Upper lobe of right lung (tissue), 1 donor: ENCODE data around the gene AGO1. TPM values are rescaled to one million over a fixed set of nuclear protein-coding genes. Genes with fewer than 3 reads are reported as not detected.

Experiments used
- ATAC-seq: fragments of 200-7000 bp; cut with Tn5 transposase; one replicate; pipeline ENCODE4 v1.9.1; 2020; ENCODE audit warnings: mild to moderate bottlenecking, moderate library complexity
- DNase-seq: peaks from one replicate; pipeline ENCODE4 v3.0.0-alpha.2; 2020
- H3K27ac ChIP-seq: fragments of 200-600 bp; one replicate; pipeline ENCODE4 v1.8.0; 2022
- H3K27me3 ChIP-seq: fragments of 200-600 bp; one replicate; pipeline ENCODE4 v1.8.0; 2022; ENCODE audit warnings: mild to moderate bottlenecking
- H3K36me3 ChIP-seq: fragments of 200-600 bp; one replicate; pipeline ENCODE4 v1.8.0; 2022
- H3K4me1 ChIP-seq: fragments of 200-600 bp; one replicate; pipeline ENCODE4 v1.8.0; 2022
- H3K4me3 ChIP-seq: fragments of 200-600 bp; one replicate; pipeline ENCODE4 v1.8.0; 2022; ENCODE audit warnings: mild to moderate bottlenecking
- H3K9me3 ChIP-seq: fragments of 200-600 bp; one replicate; pipeline ENCODE4 v1.8.0; 2022
- intact Hi-C: fragments of 100-400 bp; cut with DNase I; formaldehyde crosslinking; loops from one replicate; pipeline ENCODE4 v1.11.0; 2022
- total RNA-seq: library from RNA; stranded (reverse); fragmentation: NEBNext Ultra II Directional; extraction: Animal tissue kit (Norgen Biotek cat#: 25700); gene quantifications from one replicate; pipeline ENCODE4 v1.2.1, GENCODE V29; 2021
- TF ChIP-seq, protein P1 (sequence below): fragments of 200-600 bp; IDR thresholded peaks from one replicate; pipeline ENCODE4 v1.8.0; 2022; ENCODE audit warnings: antibody characterized with exemption
- donor health status: DM: no; HTN: yes; CAD: no; lungs with severe emphysema.

Gene AGO1
- total RNA-seq, 1 donor from 2014 or later: 27.7 TPM

DNA sequence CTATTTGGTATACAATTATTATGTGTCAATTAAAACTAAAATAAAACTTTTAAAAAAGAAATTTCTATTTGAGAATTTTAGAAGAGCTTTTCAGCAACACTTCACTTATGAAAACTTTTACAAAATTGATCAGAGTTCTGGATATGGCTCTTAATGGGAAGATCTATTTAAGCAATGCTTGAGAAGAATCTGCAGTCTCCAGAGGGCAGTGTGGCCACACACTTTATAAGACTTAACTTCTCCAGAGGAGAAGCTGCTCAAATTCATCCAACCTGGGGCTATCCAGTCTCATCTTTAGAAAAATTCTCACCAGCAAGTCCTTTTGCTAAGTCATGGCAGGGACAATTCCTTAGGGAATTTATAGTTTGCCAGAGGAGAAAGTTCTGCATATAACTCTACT lies 25.2 kb upstream of the AGO1 start:
- no peaks in the 10 kb centered on the region for H3K4me1 ChIP-seq
- intact Hi-C loops: no loop called here
- peak; percentile 43 for ATAC-seq

DNA sequence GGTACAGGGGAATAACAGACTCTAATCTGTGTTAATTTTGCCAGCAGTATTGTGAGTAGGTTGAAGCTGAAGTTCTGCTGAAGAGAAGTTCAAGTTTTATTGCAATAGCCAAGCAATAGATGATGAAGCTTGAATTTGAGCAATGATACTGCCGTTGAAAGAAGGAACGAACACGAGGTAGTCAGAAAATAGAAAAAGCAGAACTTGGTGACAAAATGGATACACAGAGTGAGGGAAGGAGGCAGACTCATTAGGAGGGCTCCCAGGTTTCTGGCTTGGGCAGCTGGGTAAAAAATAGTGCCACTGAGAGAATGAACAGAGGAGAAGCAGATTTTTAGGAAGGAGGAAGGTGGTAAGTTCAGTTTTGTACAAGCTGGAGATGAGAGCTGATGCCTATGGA lies 22.3 kb upstream of the AGO1 start:
- peaks cover 12% of the 10 kb centered on the region for H3K4me1 ChIP-seq
- ATAC-seq (peak; percentile 71), DNase-seq (no peak)
- H3K4me3 ChIP-seq: no peak overlapping the region
- H3K27ac ChIP-seq: no peak overlapping the region
- intact Hi-C loops: no loop called here
- TF ChIP-seq, protein P1, sequence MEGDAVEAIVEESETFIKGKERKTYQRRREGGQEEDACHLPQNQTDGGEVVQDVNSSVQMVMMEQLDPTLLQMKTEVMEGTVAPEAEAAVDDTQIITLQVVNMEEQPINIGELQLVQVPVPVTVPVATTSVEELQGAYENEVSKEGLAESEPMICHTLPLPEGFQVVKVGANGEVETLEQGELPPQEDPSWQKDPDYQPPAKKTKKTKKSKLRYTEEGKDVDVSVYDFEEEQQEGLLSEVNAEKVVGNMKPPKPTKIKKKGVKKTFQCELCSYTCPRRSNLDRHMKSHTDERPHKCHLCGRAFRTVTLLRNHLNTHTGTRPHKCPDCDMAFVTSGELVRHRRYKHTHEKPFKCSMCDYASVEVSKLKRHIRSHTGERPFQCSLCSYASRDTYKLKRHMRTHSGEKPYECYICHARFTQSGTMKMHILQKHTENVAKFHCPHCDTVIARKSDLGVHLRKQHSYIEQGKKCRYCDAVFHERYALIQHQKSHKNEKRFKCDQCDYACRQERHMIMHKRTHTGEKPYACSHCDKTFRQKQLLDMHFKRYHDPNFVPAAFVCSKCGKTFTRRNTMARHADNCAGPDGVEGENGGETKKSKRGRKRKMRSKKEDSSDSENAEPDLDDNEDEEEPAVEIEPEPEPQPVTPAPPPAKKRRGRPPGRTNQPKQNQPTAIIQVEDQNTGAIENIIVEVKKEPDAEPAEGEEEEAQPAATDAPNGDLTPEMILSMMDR: no peak
- H3K9me3 ChIP-seq: no peaks in the 10 kb centered on the region
- peaks cover 4% of the 10 kb centered on the region for H3K36me3 ChIP-seq
- H3K27me3 ChIP-seq: no peaks in the 10 kb centered on the region

More for the DNA sequence above, 25.2 kb upstream of the AGO1 start:
- TF ChIP-seq, protein P1: peak; percentile 23
- no peak overlapping the region for H3K27ac ChIP-seq
- H3K4me3 ChIP-seq: no peak overlapping the region
- no peaks in the 10 kb centered on the region for H3K9me3 ChIP-seq
- no peak for DNase-seq
- peaks cover 30% of the 10 kb centered on the region for H3K36me3 ChIP-seq
- no peaks in the 10 kb centered on the region for H3K27me3 ChIP-seq

DNA sequence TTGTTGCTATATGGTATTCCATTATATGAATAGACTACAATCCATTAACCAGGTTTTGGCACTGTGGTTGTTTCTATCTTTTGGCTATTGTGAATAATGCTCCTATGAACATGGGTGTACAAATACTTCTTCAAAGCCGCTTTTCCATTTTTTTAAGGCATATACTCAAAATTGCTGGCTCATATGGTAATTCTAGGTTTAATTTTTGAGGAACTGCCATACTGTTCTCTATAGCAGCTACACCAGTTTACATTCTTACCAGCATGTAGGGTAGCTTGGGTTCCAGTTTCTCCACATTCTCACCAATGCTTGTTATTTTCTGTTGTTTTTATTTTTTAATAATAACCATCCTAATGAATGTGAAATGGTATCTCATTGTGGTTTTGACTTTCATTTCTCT lies 19.9 kb upstream of the AGO1 start:
- H3K27ac ChIP-seq: no peak overlapping the region
- H3K27me3 ChIP-seq: no peaks in the 10 kb centered on the region
- ATAC-seq (no peak), DNase-seq (no peak)
- no peak overlapping the region for H3K4me3 ChIP-seq
- intact Hi-C loops: no loop called here
- H3K9me3 ChIP-seq: no peaks in the 10 kb centered on the region
- TF ChIP-seq, protein P1: no peak
- peaks cover 12% of the 10 kb centered on the region for H3K4me1 ChIP-seq
- H3K36me3 ChIP-seq: no peaks in the 10 kb centered on the region

DNA sequence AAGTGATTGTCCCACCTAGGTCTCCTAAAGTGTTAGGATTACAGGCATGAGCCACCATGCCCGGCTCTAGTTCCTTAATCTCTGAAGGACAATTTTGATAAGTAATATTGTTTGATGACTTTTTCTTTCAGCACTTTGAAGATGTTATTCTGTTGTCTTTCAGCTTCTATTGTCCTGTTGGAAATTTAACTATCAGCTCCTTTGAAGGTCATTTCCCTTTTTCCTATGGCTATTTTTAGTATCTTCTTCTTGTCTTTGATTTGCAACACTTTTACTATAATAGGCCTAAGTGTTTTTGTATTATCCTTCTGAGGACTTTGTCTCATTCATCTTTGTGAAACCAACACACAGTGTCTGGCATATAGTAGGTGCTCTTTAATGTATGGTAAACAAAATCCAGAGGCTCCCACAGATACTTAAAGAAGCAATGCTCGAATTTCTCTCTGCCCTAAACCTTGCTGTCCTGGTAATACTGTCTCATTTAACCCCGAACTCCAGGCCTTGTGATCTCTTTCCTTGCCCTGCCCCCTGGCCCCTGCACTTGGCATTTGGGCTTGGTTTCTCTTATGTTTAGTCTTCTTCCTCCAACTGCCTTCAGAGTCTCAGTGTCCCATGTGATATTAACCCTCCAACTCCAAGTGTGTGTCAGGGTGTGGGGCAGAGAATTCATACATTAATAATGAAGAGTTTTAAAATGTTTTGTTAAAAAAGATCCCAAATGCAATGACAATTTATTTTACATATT lies 19.0 kb upstream of the AGO1 start:
- ATAC-seq (no peak), DNase-seq (no peak)
- intact Hi-C loops: no loop called here
- Histone ChIP-seq H3K27me3 (no peaks in the 10 kb centered on the region), H3K27ac (peak overlapping the region; percentile 8), H3K4me1 (peaks cover 12% of the 10 kb centered on the region), H3K36me3 (no peaks in the 10 kb centered on the region), H3K9me3 (no peaks in the 10 kb centered on the region), H3K4me3 (no peak overlapping the region)
- TF ChIP-seq, protein P1: no peak

DNA sequence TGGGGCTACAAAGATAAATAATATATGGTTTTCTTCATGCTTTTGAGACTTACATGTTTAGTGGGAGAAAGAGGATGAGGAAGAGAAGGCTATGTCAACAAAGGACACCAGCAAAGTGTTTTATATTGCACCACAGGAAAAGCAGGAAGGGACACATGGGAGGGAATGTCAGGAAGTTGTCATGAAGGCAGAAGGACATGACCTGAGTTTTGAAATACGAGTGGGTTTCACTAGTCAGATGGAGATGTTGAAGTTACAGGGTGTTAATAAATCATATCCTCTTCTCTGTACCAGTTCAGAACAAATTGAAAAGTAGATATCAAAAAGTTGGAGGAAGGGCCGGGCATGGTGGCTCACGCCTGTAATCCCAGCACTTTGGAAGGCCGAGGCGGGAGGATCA lies 18.2 kb upstream of the AGO1 start:
- no peak for DNase-seq
- TF ChIP-seq, protein P1: no peak
- intact Hi-C loops: no loop called here
- no peaks in the 10 kb centered on the region for H3K9me3 ChIP-seq
- peaks cover 12% of the 10 kb centered on the region for H3K4me1 ChIP-seq
- H3K27ac ChIP-seq: peak overlapping the region; percentile 14
- ATAC-seq: peak; percentile 79
- H3K4me3 ChIP-seq: no peak overlapping the region
- H3K27me3 ChIP-seq: no peaks in the 10 kb centered on the region
- no peaks in the 10 kb centered on the region for H3K36me3 ChIP-seq
